Daoy (cell line): ENCODE data around the gene C2orf42. TPM values are rescaled to one million over a fixed set of nuclear protein-coding genes. Genes with fewer than 3 reads are reported as not detected.
A peak's percentile ranks its signal among the peaks of the same experiment; 100 is the strongest.
"Not testable (repeated sequence)": the region's sequence is repeated elsewhere in the genome, so short reads cannot be mapped to it uniquely, and the experiment has no call there.

Source experiments
- DNase-seq: peaks from one replicate; pipeline ENCODE4 v3.0.0-alpha.2; 2015; ENCODE audit warnings: low read depth
- total RNA-seq: library from RNA; depleted of rRNA; stranded (reverse); fragments of >200 nt; shearing (Covaris generic); gene quantifications from 2 replicates; pipeline ENCODE4 v1.2.3, GENCODE V29; 2014; rRNA removed

The C2orf42 gene
- 13.2 and 15.0 TPM in 2 replicates for total RNA-seq

GRCh38 chr2:70190418-70191243, at the start of gene C2orf42:
Gene C2orf42 (minus strand): TSS chr2:70191019. CDS start chr2:70181985, 9,034 bp downstream.
- DNase-seq: peak; percentile 97

- no peak for DNase-seq
Measured at GRCh38 chr2:70240599-70240998, 49.8 kb upstream of the C2orf42 start.

GRCh38 chr2:70233926-70234325, 43.1 kb upstream of the C2orf42 start:
- DNase-seq: no peak

- no peak for DNase-seq
Measured at GRCh38 chr2:70226781-70227180, 36.0 kb upstream of the C2orf42 start.

- not testable (repeated sequence) for DNase-seq
Measured at GRCh38 chr2:70223305-70223704, 32.5 kb upstream of the C2orf42 start.

GRCh38 chr2:70214953-70215549, 24.2 kb upstream of the C2orf42 start:
- no peak for DNase-seq

- no peak for DNase-seq
Measured at GRCh38 chr2:70214365-70214764, 23.5 kb upstream of the C2orf42 start.

- no peak for DNase-seq
Measured at GRCh38 chr2:70212298-70212932, 21.6 kb upstream of the C2orf42 start.

- no peak for DNase-seq
Measured at GRCh38 chr2:70211595-70211994, 20.8 kb upstream of the C2orf42 start.

- DNase-seq: no peak
Measured at GRCh38 chr2:70204452-70204851, 13.6 kb upstream of the C2orf42 start.

GRCh38 chr2:70203086-70203485, 12.3 kb upstream of the C2orf42 start:
- no peak for DNase-seq

- no peak for DNase-seq
Measured at GRCh38 chr2:70202236-70202806, 11.5 kb upstream of the C2orf42 start.

GRCh38 chr2:70201831-70202230, 11.0 kb upstream of the C2orf42 start:
- no peak for DNase-seq

GRCh38 chr2:70201225-70201768, 10.5 kb upstream of the C2orf42 start:
- DNase-seq: no peak

GRCh38 chr2:70199320-70199864, 8.6 kb upstream of the C2orf42 start:
- no peak for DNase-seq

- no peak for DNase-seq
Measured at GRCh38 chr2:70192516-70192915, 1.7 kb upstream of the C2orf42 start.

- no peak for DNase-seq
Measured at GRCh38 chr2:70191244-70191735, 471 bp upstream of the C2orf42 start.

GRCh38 chr2:70188460-70188859, 2.4 kb downstream of the C2orf42 start:
- no peak for DNase-seq

GRCh38 chr2:70187170-70187569, 3.6 kb downstream of the C2orf42 start:
- DNase-seq: not testable (repeated sequence)

- no peak for DNase-seq
Measured at GRCh38 chr2:70182689-70183088, 8.1 kb downstream of the C2orf42 start.

GRCh38 chr2:70181363-70181956, 9.4 kb downstream of the C2orf42 start:
- no peak for DNase-seq
